Measurements from ENCODE around the gene STX8. TPM values are rescaled to one million over a fixed set of nuclear protein-coding genes. Genes with fewer than 3 reads are reported as not detected.
A peak's percentile ranks its signal among the peaks of the same experiment; 100 is the strongest.

STX8 gene
- total and polyA plus RNA-seq, 3 experiments from 2014 or later: 63.3 to 171 (median 64.8) TPM

- Mint-ChIP-seq H3K4me3 (no peak overlapping the region), H3K27ac (no peak overlapping the region), H3K27me3 (no peaks in the 10 kb centered on the region), H3K36me3 (peaks cover 23 to 30% (median 28%) of the 10 kb centered on the region in 3 donors), H3K9me3 (no peaks in the 10 kb centered on the region), H3K4me1 (peaks cover 2 to 7% (median 4%) of the 10 kb centered on the region in 3 donors)
- H3K27me3 ChIP-seq (ENCODE audit: insufficient read depth, low read length, poor library complexity, severe bottlenecking): no peaks in the 10 kb centered on the region
- H3K36me3 ChIP-seq (ENCODE audit: insufficient read depth, low read length): no peaks in the 10 kb centered on the region
- ChIA-PET POLR2A (no interaction called here), CTCF (no interaction called here)
- DNase-seq: no peak
- H3K27ac ChIP-seq (ENCODE audit: low read depth, low read length): no peak overlapping the region
- H3K4me3 ChIP-seq (ENCODE audit: low read length): no peak overlapping the region
- no peaks in the 10 kb centered on the region for H3K4me1 ChIP-seq (ENCODE audit: insufficient read depth, low read length)
- H3K9me3 ChIP-seq (ENCODE audit: low read length): no peaks in the 10 kb centered on the region
These were observed 155.6 kb downstream of the STX8 start for GRCh38 chr17:9419932-9420453.

GRCh38 chr17:9414471-9414870, 161.1 kb downstream of the STX8 start:
- no peaks in the 10 kb centered on the region for H3K36me3 ChIP-seq (ENCODE audit: insufficient read depth, low read length)
- Mint-ChIP-seq H3K27ac (no peak overlapping the region), H3K9me3 (no peaks in the 10 kb centered on the region), H3K36me3 (peaks cover 3 to 5% (median 4%) of the 10 kb centered on the region in 3 donors), H3K27me3 (no peaks in the 10 kb centered on the region), H3K4me1 (peaks cover 2 to 4% (median 4%) of the 10 kb centered on the region in 3 donors), H3K4me3 (no peak overlapping the region)
- CTCF ChIA-PET: no interaction called here
- no peak overlapping the region for H3K27ac ChIP-seq (ENCODE audit: low read depth, low read length)
- POLR2A ChIA-PET: interaction anchor here (0.6 kb wide), 1 partner anchor 97 kb away, joined by 7 read pairs; no protein-coding TSS in a partner anchor
- no peaks in the 10 kb centered on the region for H3K9me3 ChIP-seq (ENCODE audit: low read length)
- no peaks in the 10 kb centered on the region for H3K4me1 ChIP-seq (ENCODE audit: insufficient read depth, low read length)
- no peaks in the 10 kb centered on the region for H3K27me3 ChIP-seq (ENCODE audit: insufficient read depth, low read length, poor library complexity, severe bottlenecking)
- no peak overlapping the region for H3K4me3 ChIP-seq (ENCODE audit: low read length)
- DNase-seq: no peak

GRCh38 chr17:9410737-9411136, 164.9 kb downstream of the STX8 start:
- Mint-ChIP-seq H3K4me3 (no peak overlapping the region), H3K4me1 (peaks cover 1 to 4% (median 4%) of the 10 kb centered on the region in 3 donors), H3K27me3 (no peaks in the 10 kb centered on the region), H3K36me3 (peaks cover 0 to 1% (median 1%) of the 10 kb centered on the region in 3 donors), H3K27ac (no peak overlapping the region), H3K9me3 (no peaks in the 10 kb centered on the region)
- CTCF ChIA-PET: no interaction called here
- Histone ChIP-seq H3K27me3 (ENCODE audit: insufficient read depth, low read length, poor library complexity, severe bottlenecking) (no peaks in the 10 kb centered on the region), H3K9me3 (ENCODE audit: low read length) (no peaks in the 10 kb centered on the region), H3K4me1 (ENCODE audit: insufficient read depth, low read length) (no peaks in the 10 kb centered on the region), H3K36me3 (ENCODE audit: insufficient read depth, low read length) (no peaks in the 10 kb centered on the region), H3K27ac (ENCODE audit: low read depth, low read length) (no peak overlapping the region), H3K4me3 (ENCODE audit: low read length) (no peak overlapping the region)
- POLR2A ChIA-PET: no interaction called here
- DNase-seq: no peak

GRCh38 chr17:9410301-9410700, 165.3 kb downstream of the STX8 start:
- Mint-ChIP-seq H3K36me3 (peaks cover 0 to 1% (median 0%) of the 10 kb centered on the region in 3 donors), H3K27ac (no peak overlapping the region)
- CTCF ChIA-PET: no interaction called here

GRCh38 chr17:9409878-9410277, 165.7 kb downstream of the STX8 start:
- Mint-ChIP-seq H3K9me3 (no peaks in the 10 kb centered on the region), H3K4me1 (no peaks in the 10 kb centered on the region)

More at GRCh38 chr17:9410301-9410700, 165.3 kb downstream of the STX8 start:
- Histone ChIP-seq H3K4me3 (ENCODE audit: low read length) (no peak overlapping the region), H3K27me3 (ENCODE audit: insufficient read depth, low read length, poor library complexity, severe bottlenecking) (no peaks in the 10 kb centered on the region), H3K4me1 (ENCODE audit: insufficient read depth, low read length) (no peaks in the 10 kb centered on the region), H3K36me3 (ENCODE audit: insufficient read depth, low read length) (no peaks in the 10 kb centered on the region), H3K9me3 (ENCODE audit: low read length) (no peaks in the 10 kb centered on the region), H3K27ac (ENCODE audit: low read depth, low read length) (no peak overlapping the region)
- H3K27me3 Mint-ChIP-seq: no peaks in the 10 kb centered on the region
- DNase-seq: no peak
- POLR2A ChIA-PET: no interaction called here
- no peaks in the 10 kb centered on the region for H3K9me3 Mint-ChIP-seq
- H3K4me3 Mint-ChIP-seq: no peak overlapping the region
- peaks cover 0 to 4% (median 3%) of the 10 kb centered on the region in 3 donors for H3K4me1 Mint-ChIP-seq

GRCh38 chr17:9408868-9409829, 166.5 kb downstream of the STX8 start:
- Histone ChIP-seq H3K4me3 (ENCODE audit: low read length) (no peak overlapping the region), H3K36me3 (ENCODE audit: insufficient read depth, low read length) (no peaks in the 10 kb centered on the region), H3K4me1 (ENCODE audit: insufficient read depth, low read length) (no peaks in the 10 kb centered on the region), H3K9me3 (ENCODE audit: low read length) (no peaks in the 10 kb centered on the region), H3K27ac (ENCODE audit: low read depth, low read length) (no peak overlapping the region), H3K27me3 (ENCODE audit: insufficient read depth, low read length, poor library complexity, severe bottlenecking) (no peaks in the 10 kb centered on the region)
- Mint-ChIP-seq H3K27me3 (no peaks in the 10 kb centered on the region), H3K36me3 (peaks cover 0 to 6% (median 0%) of the 10 kb centered on the region in 3 donors), H3K4me1 (no peaks in the 10 kb centered on the region), H3K9me3 (no peaks in the 10 kb centered on the region), H3K27ac (no peak overlapping the region), H3K4me3 (no peak overlapping the region)
- ChIA-PET CTCF (no interaction called here), POLR2A (no interaction called here)
- no peak for DNase-seq

More at GRCh38 chr17:9409878-9410277, 165.7 kb downstream of the STX8 start:
- DNase-seq: no peak
- Histone ChIP-seq H3K4me3 (ENCODE audit: low read length) (no peak overlapping the region), H3K27me3 (ENCODE audit: insufficient read depth, low read length, poor library complexity, severe bottlenecking) (no peaks in the 10 kb centered on the region), H3K9me3 (ENCODE audit: low read length) (no peaks in the 10 kb centered on the region), H3K4me1 (ENCODE audit: insufficient read depth, low read length) (no peaks in the 10 kb centered on the region), H3K27ac (ENCODE audit: low read depth, low read length) (no peak overlapping the region), H3K36me3 (ENCODE audit: insufficient read depth, low read length) (no peaks in the 10 kb centered on the region)
- no peak overlapping the region for H3K4me3 Mint-ChIP-seq
- H3K36me3 Mint-ChIP-seq: peaks cover 0 to 3% (median 0%) of the 10 kb centered on the region in 3 donors
- no peak overlapping the region for H3K27ac Mint-ChIP-seq
- POLR2A ChIA-PET: no interaction called here
- no peaks in the 10 kb centered on the region for H3K27me3 Mint-ChIP-seq
- CTCF ChIA-PET: no interaction called here

GRCh38 chr17:9408381-9408780, 167.2 kb downstream of the STX8 start:
- no peak for DNase-seq
- ChIA-PET CTCF (no interaction called here), POLR2A (no interaction called here)
- Mint-ChIP-seq H3K4me3 (no peak overlapping the region), H3K4me1 (no peaks in the 10 kb centered on the region), H3K27me3 (no peaks in the 10 kb centered on the region), H3K9me3 (no peaks in the 10 kb centered on the region), H3K27ac (no peak overlapping the region), H3K36me3 (peaks cover 0 to 6% (median 0%) of the 10 kb centered on the region in 3 donors)
- H3K9me3 ChIP-seq (ENCODE audit: low read length): no peaks in the 10 kb centered on the region
- H3K27ac ChIP-seq (ENCODE audit: low read depth, low read length): no peak overlapping the region
- H3K27me3 ChIP-seq (ENCODE audit: insufficient read depth, low read length, poor library complexity, severe bottlenecking): no peaks in the 10 kb centered on the region
- H3K36me3 ChIP-seq (ENCODE audit: insufficient read depth, low read length): no peaks in the 10 kb centered on the region
- H3K4me3 ChIP-seq (ENCODE audit: low read length): no peak overlapping the region
- no peaks in the 10 kb centered on the region for H3K4me1 ChIP-seq (ENCODE audit: insufficient read depth, low read length)

GRCh38 chr17:9406046-9406606, 169.5 kb downstream of the STX8 start:
- H3K27ac Mint-ChIP-seq: peak overlapping the region in 1 of 8 donors; percentile 40
- DNase-seq: no peak
- Histone ChIP-seq H3K9me3 (ENCODE audit: low read length) (no peaks in the 10 kb centered on the region), H3K36me3 (ENCODE audit: insufficient read depth, low read length) (no peaks in the 10 kb centered on the region), H3K27ac (ENCODE audit: low read depth, low read length) (no peak overlapping the region), H3K27me3 (ENCODE audit: insufficient read depth, low read length, poor library complexity, severe bottlenecking) (no peaks in the 10 kb centered on the region), H3K4me1 (ENCODE audit: insufficient read depth, low read length) (no peaks in the 10 kb centered on the region), H3K4me3 (ENCODE audit: low read length) (no peak overlapping the region)
- ChIA-PET CTCF (no interaction called here), POLR2A (no interaction called here)
- no peak overlapping the region for H3K4me3 Mint-ChIP-seq
- H3K4me1 Mint-ChIP-seq: no peaks in the 10 kb centered on the region
- no peaks in the 10 kb centered on the region for H3K9me3 Mint-ChIP-seq
- H3K27me3 Mint-ChIP-seq: no peaks in the 10 kb centered on the region
- H3K36me3 Mint-ChIP-seq: peaks cover 0 to 10% (median 2%) of the 10 kb centered on the region in 3 donors
